LNCAP (cell line): Measurements from ENCODE around the gene NEMP2.

Experiments used
- TF ChIP-seq, protein P1 (sequence below): fragments of 450-650 bp; IDR thresholded peaks from 2 replicates; pipeline ENCODE4 v1.5.1; 2017; ENCODE audit warnings: mild to moderate bottlenecking

The NEMP2 gene

DNA sequence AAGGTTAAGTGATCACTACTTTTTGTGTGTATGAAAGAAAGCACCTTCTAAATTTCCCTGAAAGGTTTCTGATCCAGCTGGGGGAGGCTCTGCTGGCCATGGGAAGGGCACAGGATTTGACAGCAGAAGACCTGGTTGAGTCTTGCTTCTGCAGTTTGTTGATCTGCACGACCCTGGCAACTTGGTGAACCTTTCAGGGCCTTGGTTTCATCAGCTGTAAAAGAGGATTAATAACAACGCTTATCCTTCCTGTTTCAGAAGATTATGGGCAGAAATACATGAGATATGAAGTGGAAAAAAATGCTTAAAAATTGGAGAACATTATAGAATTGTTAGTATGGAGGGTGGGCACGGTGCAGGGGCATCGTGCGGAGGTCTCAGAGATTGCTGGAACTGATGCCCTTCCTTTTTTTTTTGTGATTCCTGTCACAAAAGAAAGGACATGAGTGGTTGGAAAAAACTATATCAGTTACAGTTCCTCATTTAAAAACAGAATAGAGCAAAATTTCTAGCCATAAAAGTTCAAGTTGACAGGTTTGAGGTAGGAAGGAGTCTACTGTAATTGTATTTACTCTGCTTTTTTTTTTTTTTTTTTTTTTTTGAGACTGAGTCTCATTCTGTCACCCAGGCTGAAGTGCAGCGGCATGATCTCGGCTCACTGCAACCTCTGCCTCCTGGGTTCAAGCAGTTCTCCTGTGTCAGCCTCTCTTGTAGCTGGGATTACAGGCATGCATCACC lies 79.0 kb downstream of the NEMP2 start:
- TF ChIP-seq, protein P1, sequence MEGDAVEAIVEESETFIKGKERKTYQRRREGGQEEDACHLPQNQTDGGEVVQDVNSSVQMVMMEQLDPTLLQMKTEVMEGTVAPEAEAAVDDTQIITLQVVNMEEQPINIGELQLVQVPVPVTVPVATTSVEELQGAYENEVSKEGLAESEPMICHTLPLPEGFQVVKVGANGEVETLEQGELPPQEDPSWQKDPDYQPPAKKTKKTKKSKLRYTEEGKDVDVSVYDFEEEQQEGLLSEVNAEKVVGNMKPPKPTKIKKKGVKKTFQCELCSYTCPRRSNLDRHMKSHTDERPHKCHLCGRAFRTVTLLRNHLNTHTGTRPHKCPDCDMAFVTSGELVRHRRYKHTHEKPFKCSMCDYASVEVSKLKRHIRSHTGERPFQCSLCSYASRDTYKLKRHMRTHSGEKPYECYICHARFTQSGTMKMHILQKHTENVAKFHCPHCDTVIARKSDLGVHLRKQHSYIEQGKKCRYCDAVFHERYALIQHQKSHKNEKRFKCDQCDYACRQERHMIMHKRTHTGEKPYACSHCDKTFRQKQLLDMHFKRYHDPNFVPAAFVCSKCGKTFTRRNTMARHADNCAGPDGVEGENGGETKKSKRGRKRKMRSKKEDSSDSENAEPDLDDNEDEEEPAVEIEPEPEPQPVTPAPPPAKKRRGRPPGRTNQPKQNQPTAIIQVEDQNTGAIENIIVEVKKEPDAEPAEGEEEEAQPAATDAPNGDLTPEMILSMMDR: no peak

DNA sequence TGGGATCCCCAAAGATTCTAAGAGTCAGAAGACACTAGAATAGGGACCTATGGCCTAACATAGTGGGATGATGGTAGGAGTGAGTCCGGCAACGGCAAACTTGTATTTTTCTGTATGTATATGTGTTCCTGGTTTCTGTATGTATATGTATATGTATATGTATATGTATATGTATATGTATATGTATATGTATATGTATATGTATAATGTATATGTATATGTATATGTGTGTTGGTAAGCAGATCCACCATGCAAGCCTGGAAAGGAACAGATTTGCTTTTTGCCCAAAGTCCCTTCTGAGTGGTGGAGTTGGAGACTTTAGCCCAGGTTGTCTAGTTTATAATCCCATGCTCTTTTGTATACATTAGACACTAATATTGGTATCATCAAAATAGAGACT lies 79.7 kb downstream of the NEMP2 start:
- TF ChIP-seq, protein P1: no peak
